Pulmonary artery endothelial cell (primary cell): ENCODE measurements around the gene CADPS. TPM values are rescaled to one million over a fixed set of nuclear protein-coding genes. Genes with fewer than 3 reads are reported as not detected.

Source experiments
- DNase-seq: peaks from one replicate; pipeline ENCODE4 v3.0.0-alpha.2; 2011; ENCODE audit warnings: low read depth, low spot score
- total RNA-seq: library from RNA; depleted of rRNA; stranded (reverse); fragments of >200 nt; gene quantifications from 2 replicates; pipeline ENCODE4 v1.2.3, GENCODE V29; 2014

CADPS gene
- total RNA-seq, 1 donor from 2014 or later, result not detected

GRCh38 chr3:62446337-62446940, 428.8 kb downstream of the CADPS start:
- no peak for DNase-seq

GRCh38 chr3:62445275-62445674, 429.9 kb downstream of the CADPS start:
- DNase-seq, result no peak

GRCh38 chr3:62439978-62440377, 435.2 kb downstream of the CADPS start:
- DNase-seq, result no peak

GRCh38 chr3:62439176-62439813, 435.9 kb downstream of the CADPS start:
- DNase-seq, result no peak

- DNase-seq, result no peak
Observed at GRCh38 chr3:62436785-62437184, 438.4 kb downstream of the CADPS start.

GRCh38 chr3:62433396-62433795, 441.8 kb downstream of the CADPS start:
- no peak for DNase-seq

- DNase-seq, result no peak
Observed at GRCh38 chr3:62421207-62421606, 454.0 kb downstream of the CADPS start.

GRCh38 chr3:62416144-62416543, 459.1 kb downstream of the CADPS start:
- DNase-seq, result no peak

GRCh38 chr3:62415312-62415801, 459.9 kb downstream of the CADPS start:
- no peak for DNase-seq

- no peak for DNase-seq
Observed at GRCh38 chr3:62414786-62415185, 460.4 kb downstream of the CADPS start.

GRCh38 chr3:62413687-62414086, 461.5 kb downstream of the CADPS start:
- no peak for DNase-seq

GRCh38 chr3:62406945-62407344, 468.3 kb downstream of the CADPS start:
- DNase-seq, result no peak

GRCh38 chr3:62405566-62405965, 469.6 kb downstream of the CADPS start:
- no peak for DNase-seq

- DNase-seq, result no peak
Observed at GRCh38 chr3:62405135-62405534, 470.1 kb downstream of the CADPS start.

- DNase-seq, result no peak
Observed at GRCh38 chr3:62404321-62404720, 470.9 kb downstream of the CADPS start.

- no peak for DNase-seq
Observed at GRCh38 chr3:62403765-62404164, 471.5 kb downstream of the CADPS start.

- DNase-seq, result no peak
Observed at GRCh38 chr3:62392626-62393292, 482.5 kb downstream of the CADPS start.

- DNase-seq, result no peak
Observed at GRCh38 chr3:62387251-62387650, 488.0 kb downstream of the CADPS start.

GRCh38 chr3:62379321-62379798, 495.9 kb downstream of the CADPS start:
- no peak for DNase-seq

GRCh38 chr3:62378921-62379320, 496.3 kb downstream of the CADPS start:
- no peak for DNase-seq

GRCh38 chr3:62378311-62378789, 496.9 kb downstream of the CADPS start:
- DNase-seq, result no peak
